ENCODE measurements around the gene HMGN5. TPM values are rescaled to one million over a fixed set of nuclear protein-coding genes. Genes with fewer than 3 reads are reported as not detected.

Gene HMGN5
- total RNA-seq, 1 experiment from 2014 or later: 21.7 TPM

- ChIA-PET CTCF (no interaction called here), POLR2A (no interaction called here)
Observed at GRCh38 chrX:81240701-81241331, 39.1 kb upstream of the HMGN5 start.

GRCh38 chrX:81238166-81238565, 36.5 kb upstream of the HMGN5 start:
- POLR2A ChIA-PET: no interaction called here

More at GRCh38 chrX:81240701-81241331, 39.1 kb upstream of the HMGN5 start:
- H3K4me1 Mint-ChIP-seq: 0 out of 2 replicates have a peak, but pooled peaks cover 3% of the 10 kb centered on the region
- H3K9me3 Mint-ChIP-seq: no peaks in the 10 kb centered on the region
- DNase-seq (ENCODE audit: low spot score): no peak
- no peak overlapping the region for H3K27ac Mint-ChIP-seq
- no peak for ATAC-seq
- H3K4me3 Mint-ChIP-seq: no peak overlapping the region
- H3K27me3 Mint-ChIP-seq (ENCODE audit: low read depth): no peaks in the 10 kb centered on the region
- no peaks in the 10 kb centered on the region; the same call in 1 of the 2 replicates for H3K36me3 Mint-ChIP-seq
- TF ChIP-seq ZSCAN18 (CRISPR knock-in tag; IDR thresholded peaks at IDR 0.05) (no peak), NR2C2 (CRISPR knock-in tag; IDR thresholded peaks at IDR 0.05) (no peak), HMGA2 (CRISPR knock-in tag; IDR thresholded peaks at IDR 0.05) (no peak), FOXP1 (CRISPR knock-in tag; IDR thresholded peaks at IDR 0.05; ENCODE audit: borderline replicate concordance) (no peak), ZNF263 (CRISPR knock-in tag; IDR thresholded peaks at IDR 0.05; ENCODE audit: low read depth) (no peak), CBFB (CRISPR knock-in tag; IDR thresholded peaks at IDR 0.05; ENCODE audit: low read depth) (no peak)

More at GRCh38 chrX:81238166-81238565, 36.5 kb upstream of the HMGN5 start:
- CTCF ChIA-PET: interaction anchor here (0.8 to 1.0 kb wide), 2 partner anchors 13 to 138 kb away, joined by 3 read pairs; no protein-coding TSS in a partner anchor
- H3K36me3 Mint-ChIP-seq: no peaks in the 10 kb centered on the region; the same call in 1 of the 2 replicates
- ATAC-seq (peak; percentile 84), DNase-seq (ENCODE audit: low spot score) (no peak)
- H3K4me3 Mint-ChIP-seq: no peak overlapping the region
- H3K27me3 Mint-ChIP-seq (ENCODE audit: low read depth): no peaks in the 10 kb centered on the region
- H3K4me1 Mint-ChIP-seq: 0 out of 2 replicates have a peak, but pooled peaks cover 5% of the 10 kb centered on the region
- no peak for TF ChIP-seq FOXK1 (CRISPR knock-in tag; IDR thresholded peaks at IDR 0.05)
- TF ChIP-seq, protein P1, sequence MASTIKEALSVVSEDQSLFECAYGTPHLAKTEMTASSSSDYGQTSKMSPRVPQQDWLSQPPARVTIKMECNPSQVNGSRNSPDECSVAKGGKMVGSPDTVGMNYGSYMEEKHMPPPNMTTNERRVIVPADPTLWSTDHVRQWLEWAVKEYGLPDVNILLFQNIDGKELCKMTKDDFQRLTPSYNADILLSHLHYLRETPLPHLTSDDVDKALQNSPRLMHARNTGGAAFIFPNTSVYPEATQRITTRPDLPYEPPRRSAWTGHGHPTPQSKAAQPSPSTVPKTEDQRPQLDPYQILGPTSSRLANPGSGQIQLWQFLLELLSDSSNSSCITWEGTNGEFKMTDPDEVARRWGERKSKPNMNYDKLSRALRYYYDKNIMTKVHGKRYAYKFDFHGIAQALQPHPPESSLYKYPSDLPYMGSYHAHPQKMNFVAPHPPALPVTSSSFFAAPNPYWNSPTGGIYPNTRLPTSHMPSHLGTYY (CRISPR knock-in tag; IDR thresholded peaks at IDR 0.05): no peak
- no peak for TF ChIP-seq ZNF396 (CRISPR knock-in tag; IDR thresholded peaks at IDR 0.05; ENCODE audit: borderline replicate concordance)
- no peak for TF ChIP-seq HMGA2 (CRISPR knock-in tag; IDR thresholded peaks at IDR 0.05)
- TF ChIP-seq PRDM15 (CRISPR knock-in tag; IDR thresholded peaks at IDR 0.05): no peak
- TF ChIP-seq, protein P2, sequence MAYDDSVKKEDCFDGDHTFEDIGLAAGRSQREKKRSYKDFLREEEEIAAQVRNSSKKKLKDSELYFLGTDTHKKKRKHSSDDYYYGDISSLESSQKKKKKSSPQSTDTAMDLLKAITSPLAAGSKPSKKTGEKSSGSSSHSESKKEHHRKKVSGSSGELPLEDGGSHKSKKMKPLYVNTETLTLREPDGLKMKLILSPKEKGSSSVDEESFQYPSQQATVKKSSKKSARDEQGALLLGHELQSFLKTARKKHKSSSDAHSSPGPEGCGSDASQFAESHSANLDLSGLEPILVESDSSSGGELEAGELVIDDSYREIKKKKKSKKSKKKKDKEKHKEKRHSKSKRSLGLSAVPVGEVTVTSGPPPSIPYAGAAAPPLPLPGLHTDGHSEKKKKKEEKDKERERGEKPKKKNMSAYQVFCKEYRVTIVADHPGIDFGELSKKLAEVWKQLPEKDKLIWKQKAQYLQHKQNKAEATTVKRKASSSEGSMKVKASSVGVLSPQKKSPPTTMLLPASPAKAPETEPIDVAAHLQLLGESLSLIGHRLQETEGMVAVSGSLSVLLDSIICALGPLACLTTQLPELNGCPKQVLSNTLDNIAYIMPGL (CRISPR knock-in tag; IDR thresholded peaks at IDR 0.05): no peak
- no peak for TF ChIP-seq CBFB (CRISPR knock-in tag; IDR thresholded peaks at IDR 0.05; ENCODE audit: low read depth)
- TF ChIP-seq JUN (CRISPR knock-in tag; IDR thresholded peaks at IDR 0.05): no peak
- TF ChIP-seq ZNF121 (CRISPR knock-in tag; IDR thresholded peaks at IDR 0.05): no peak
- TF ChIP-seq CREB1 (CRISPR knock-in tag; IDR thresholded peaks at IDR 0.05): no peak
- TF ChIP-seq SOX15 (CRISPR knock-in tag; IDR thresholded peaks at IDR 0.05): no peak
- TF ChIP-seq, protein P3, sequence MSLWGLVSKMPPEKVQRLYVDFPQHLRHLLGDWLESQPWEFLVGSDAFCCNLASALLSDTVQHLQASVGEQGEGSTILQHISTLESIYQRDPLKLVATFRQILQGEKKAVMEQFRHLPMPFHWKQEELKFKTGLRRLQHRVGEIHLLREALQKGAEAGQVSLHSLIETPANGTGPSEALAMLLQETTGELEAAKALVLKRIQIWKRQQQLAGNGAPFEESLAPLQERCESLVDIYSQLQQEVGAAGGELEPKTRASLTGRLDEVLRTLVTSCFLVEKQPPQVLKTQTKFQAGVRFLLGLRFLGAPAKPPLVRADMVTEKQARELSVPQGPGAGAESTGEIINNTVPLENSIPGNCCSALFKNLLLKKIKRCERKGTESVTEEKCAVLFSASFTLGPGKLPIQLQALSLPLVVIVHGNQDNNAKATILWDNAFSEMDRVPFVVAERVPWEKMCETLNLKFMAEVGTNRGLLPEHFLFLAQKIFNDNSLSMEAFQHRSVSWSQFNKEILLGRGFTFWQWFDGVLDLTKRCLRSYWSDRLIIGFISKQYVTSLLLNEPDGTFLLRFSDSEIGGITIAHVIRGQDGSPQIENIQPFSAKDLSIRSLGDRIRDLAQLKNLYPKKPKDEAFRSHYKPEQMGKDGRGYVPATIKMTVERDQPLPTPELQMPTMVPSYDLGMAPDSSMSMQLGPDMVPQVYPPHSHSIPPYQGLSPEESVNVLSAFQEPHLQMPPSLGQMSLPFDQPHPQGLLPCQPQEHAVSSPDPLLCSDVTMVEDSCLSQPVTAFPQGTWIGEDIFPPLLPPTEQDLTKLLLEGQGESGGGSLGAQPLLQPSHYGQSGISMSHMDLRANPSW (CRISPR knock-in tag; conservative IDR thresholded peaks at IDR 0.05; ENCODE audit: low read depth): no peak
- TF ChIP-seq CREM (CRISPR knock-in tag; IDR thresholded peaks at IDR 0.05): no peak
- TF ChIP-seq TEAD1 (CRISPR knock-in tag; IDR thresholded peaks at IDR 0.05): no peak
- TF ChIP-seq RORB (CRISPR knock-in tag; IDR thresholded peaks at IDR 0.05): no peak
- no peaks in the 10 kb centered on the region for H3K9me3 Mint-ChIP-seq
- H3K27ac Mint-ChIP-seq: no peak overlapping the region

Data from WTC11 (cell line).